GM12865 (cell line): Measurements from ENCODE around the gene TSNAXIP1.
A peak's percentile ranks its signal among the peaks of the same experiment; 100 is the strongest.
"Not testable (repeated sequence)": the region's sequence is repeated elsewhere in the genome, so short reads cannot be mapped to it uniquely, and the experiment has no call there.

Experiments
- DNase-seq: peaks from one replicate; pipeline ENCODE4 v3.0.0; 2010; ENCODE audit warnings: low read depth
- H3K4me3 ChIP-seq: 2 replicates; pipeline ENCODE4 v1.5.1; 2011; ENCODE audit warnings: mild to moderate bottlenecking, low read depth, low read length, control low read depth
- CTCF ChIP-seq: IDR thresholded peaks from 2 replicates; pipeline ENCODE4 v1.5.1; 2011; ENCODE audit warnings: low read length, control low read depth, low read depth, inconsistent platforms; ENCODE audit not compliant: insufficient read depth; ENCODE audit errors: missing control alignments

TSNAXIP1 gene

GRCh38 chr16:67858500-67858899 is 51.8 kb downstream of the TSNAXIP1 start:
- TF ChIP-seq CTCF = no peak
- no peak overlapping the region for H3K4me3 ChIP-seq
- no peak for DNase-seq

- DNase-seq = no peak
- no peak overlapping the region for H3K4me3 ChIP-seq
- TF ChIP-seq CTCF = no peak
These were observed 54.1 kb downstream of the TSNAXIP1 start for GRCh38 chr16:67860589-67861398.

- DNase-seq = no peak
These were observed 55.2 kb downstream of the TSNAXIP1 start for GRCh38 chr16:67861877-67862276.

GRCh38 chr16:67862623-67863583 is 56.2 kb downstream of the TSNAXIP1 start:
- no peak for TF ChIP-seq CTCF
- DNase-seq = no peak
- H3K4me3 ChIP-seq = no peak overlapping the region

More at GRCh38 chr16:67861877-67862276, 55.2 kb downstream of the TSNAXIP1 start:
- no peak overlapping the region for H3K4me3 ChIP-seq
- no peak for TF ChIP-seq CTCF

GRCh38 chr16:67864044-67864443 is 57.4 kb downstream of the TSNAXIP1 start:
- not testable (repeated sequence) for DNase-seq, H3K4me3 ChIP-seq

- no peak overlapping the region for H3K4me3 ChIP-seq
- TF ChIP-seq CTCF = no peak
- no peak for DNase-seq
These were observed 57.9 kb downstream of the TSNAXIP1 start for GRCh38 chr16:67864594-67864993.

- H3K4me3 ChIP-seq = no peak overlapping the region
- DNase-seq = peak; percentile 46
- TF ChIP-seq CTCF = peak; percentile 27
These were observed 58.6 kb downstream of the TSNAXIP1 start for GRCh38 chr16:67865318-67865717.
